HepG2 (cell line): ENCODE results near the gene PRAMEF2. TPM values are rescaled to one million over a fixed set of nuclear protein-coding genes. Genes with fewer than 3 reads are reported as not detected.
"Not testable (repeated sequence)": the region's sequence is repeated elsewhere in the genome, so short reads cannot be mapped to it uniquely, and the experiment has no call there.

ENCODE experiments used
- ATAC-seq: fragments of 200-7000 bp; cut with Tn5 transposase; 3 replicates; pipeline ENCODE4 v1.9.1; 2020; ENCODE audit warnings: mild to moderate bottlenecking, moderate library complexity
- Bru-seq: library from RNA; stranded (reverse); fragments of 400-500 nt; gene quantifications from one replicate; lab custom pipeline; 2021; lab: Mats Ljungman, UMichigan
- BruChase-seq, 2 experiments: library from RNA; stranded (reverse); fragments of 400-500 nt; gene quantifications; one replicate each; lab custom pipeline; 2021; lab: Mats Ljungman, UMichigan
- BruUV-seq: library from RNA; stranded (reverse); fragments of 400-500 nt; replicated peaks from 2 replicates; lab custom pipeline; 2021; lab: Mats Ljungman, UMichigan
- CTCF ChIA-PET: fragments of 300-600 bp; formaldehyde crosslinking; extraction: SDS; loops from one replicate; lab custom pipeline; 2021; ENCODE audit warnings: low total read pairs, inconsistent platforms, low intra/inter-chr PET ratio; lab: Yijun Ruan, JAX
- POLR2A ChIA-PET: fragments of 350-600 bp; sonication (Branson Sonifier 250); formaldehyde crosslinking; loops from one replicate; lab custom pipeline; 2020; ENCODE audit warnings: antibody characterized with exemption, inconsistent platforms; lab: Yijun Ruan, JAX
- DNase-seq: peaks from one replicate; pipeline ENCODE4 v3.0.0-alpha.2; 2015; ENCODE audit warnings: low spot score
- FAIRE-seq: peaks from 3 replicates; lab custom pipeline; 2011; peaks lifted over from hg19 to GRCh38; lab: Jason Lieb, UNC
- H2AFZ ChIP-seq: one replicate; pipeline ENCODE4 v1.6.1; 2011; ENCODE audit warnings: low read length, inconsistent platforms
- H3K27ac ChIP-seq: fragments of 300-600 bp; 3 replicates; pipeline ENCODE4 v1.8.0; 2011; ENCODE audit warnings: mixed run types, mild to moderate bottlenecking, mixed read lengths, low read length, inconsistent platforms; ENCODE audit not compliant: insufficient read depth; ENCODE audit errors: extremely low read length
- H3K27me3 ChIP-seq, 2 experiments: fragments of 200-600 bp in 1 of 2; 2 replicates in 1 of 2; 3 replicates in 1 of 2; pipeline versions ENCODE4 v1.6.0 to v1.8.0; 2011; ENCODE audit warnings: low read length in 2 of 2, mild to moderate bottlenecking in 2 of 2, moderate library complexity in 2 of 2, inconsistent platforms in 1 of 2; ENCODE audit not compliant: insufficient read depth in 2 of 2, control insufficient read depth in 1 of 2
- H3K36me3 ChIP-seq, 2 experiments: fragments of 200-600 bp in 1 of 2; replicated peaks in 1 of 2; 2 replicates in 1 of 2; 3 replicates in 1 of 2; pipeline versions ENCODE4 v1.5.1 to v1.8.0; 2011; ENCODE audit warnings: low read length in 2 of 2, inconsistent platforms in 1 of 2; ENCODE audit not compliant: insufficient read depth in 2 of 2, control insufficient read depth in 1 of 2
- H3K4me1 ChIP-seq: 2 replicates; pipeline ENCODE4 v1.5.1; 2012; ENCODE audit warnings: low read length, inconsistent platforms; ENCODE audit not compliant: insufficient read depth
- H3K4me2 ChIP-seq: 2 replicates; pipeline ENCODE4 v1.6.0; 2011; ENCODE audit warnings: low read depth, low read length, inconsistent platforms
- H3K4me3 ChIP-seq, 3 experiments: fragments of 200-600 bp in 1 of 3; sonication (generic), shearing (Covaris generic) in 1 of 3; replicated peaks in 1 of 3; 2 replicates each; pipeline ENCODE4 v1.5.1; 2011 to 2016; ENCODE audit warnings: low read length in 3 of 3, inconsistent platforms in 2 of 3, low read depth in 2 of 3, mild to moderate bottlenecking in 2 of 3, control low read depth in 1 of 3, mixed read lengths in 1 of 3; ENCODE audit not compliant: insufficient read depth in 1 of 3
- H3K79me2 ChIP-seq: one replicate; pipeline ENCODE4 v1.6.1; 2011; ENCODE audit warnings: low read length, inconsistent platforms; ENCODE audit not compliant: insufficient read depth
- H3K9ac ChIP-seq: 2 replicates; pipeline ENCODE4 v1.6.0; 2011; ENCODE audit warnings: mild to moderate bottlenecking, low read depth, low read length, inconsistent platforms; ENCODE audit not compliant: insufficient read depth
- H3K9me3 ChIP-seq: 2 replicates; pipeline ENCODE4 v1.5.1; 2012; ENCODE audit warnings: mild to moderate bottlenecking, low read length
- H4K20me1 ChIP-seq: 2 replicates; pipeline ENCODE4 v1.6.0; 2011; ENCODE audit warnings: inconsistent platforms, mild to moderate bottlenecking, low read length, moderate library complexity; ENCODE audit not compliant: insufficient read depth
- HMG20A ChIP-seq: IDR thresholded peaks from 2 replicates; pipeline ENCODE4 v1.6.1; 2016; ENCODE audit warnings: borderline replicate concordance
- ZC3H13 ChIP-seq: sonication (generic); formaldehyde crosslinking; IDR thresholded peaks from 2 replicates; pipeline ENCODE4 v1.8.1; 2023; ENCODE audit warnings: mild to moderate bottlenecking, missing genetic modification reagents, moderate library complexity
- ZNF160 ChIP-seq: sonication (generic); formaldehyde crosslinking; IDR thresholded peaks from 2 replicates; pipeline ENCODE4 v1.8.0; 2022; ENCODE audit warnings: mild to moderate bottlenecking, inconsistent platforms, missing genetic modification reagents
- WGBS: methylation state at CpG from one replicate; pipeline ENCODE4 v1.1.6; 2017; ENCODE audit warnings: low lambda C conversion rate; 5-methylcytosine and 5-hydroxymethylcytosine counted together
- in situ Hi-C: cut with HindIII; loops from 2 replicates; pipeline ENCODE4 v1.10.0; 2017; ENCODE audit warnings: low pct_unique_long_range_greater_than_20kb; ENCODE audit not compliant: extremely low pct_ligation_motif_present
- intact Hi-C: fragments of 100-400 bp; cut with micrococcal nuclease; formaldehyde crosslinking; loops from one replicate; pipeline ENCODE4 v1.10.0; 2022; ENCODE audit not compliant: unreplicated experiment
- long read RNA-seq, 2 experiments: library from RNA in 1 of 2; library from polyadenylated mRNA in 1 of 2; stranded (forward) in 1 of 2; unstranded in 1 of 2; transcript quantifications; one replicate each; pipeline ENCODE4 v2.0.0, GENCODE V29; 2019 to 2022
- polyA minus RNA-seq, 3 experiments: library from RNA; depleted of rRNA, polyadenylated mRNA; stranded (reverse); fragments of >200 nt; gene quantifications; 2 replicates each; pipeline ENCODE4 v1.2.3, GENCODE V29; 2011; ENCODE audit warnings: low replicate concordance in 1 of 3
- polyA plus RNA-seq, 8 experiments: library from polyadenylated mRNA; depleted of rRNA in 3 of 8; stranded (reverse) in 7 of 8; unstranded in 1 of 8; fragments of >200 nt; fragmentation: Illumina TruSeq in 4 of 8; extraction: Trizol in 4 of 8; gene quantifications; 2 replicates each; pipeline versions ENCODE4 v1.2.1 to v1.2.3, GENCODE V29; 2011 to 2016; ENCODE audit warnings: low read depth in 4 of 8, missing spikeins in 1 of 8, mixed read lengths in 1 of 8; ENCODE audit not compliant: insufficient read depth in 1 of 8
- total RNA-seq, 5 experiments: library from RNA; depleted of rRNA; stranded (reverse); fragments of >200 nt; fragmentation: Illumina TruSeq; extraction: Trizol; gene quantifications; 2 replicates each; pipeline ENCODE4 v1.2.3, GENCODE V29; 2016; ENCODE audit warnings: low read depth in 1 of 5

Gene PRAMEF2, protein sequence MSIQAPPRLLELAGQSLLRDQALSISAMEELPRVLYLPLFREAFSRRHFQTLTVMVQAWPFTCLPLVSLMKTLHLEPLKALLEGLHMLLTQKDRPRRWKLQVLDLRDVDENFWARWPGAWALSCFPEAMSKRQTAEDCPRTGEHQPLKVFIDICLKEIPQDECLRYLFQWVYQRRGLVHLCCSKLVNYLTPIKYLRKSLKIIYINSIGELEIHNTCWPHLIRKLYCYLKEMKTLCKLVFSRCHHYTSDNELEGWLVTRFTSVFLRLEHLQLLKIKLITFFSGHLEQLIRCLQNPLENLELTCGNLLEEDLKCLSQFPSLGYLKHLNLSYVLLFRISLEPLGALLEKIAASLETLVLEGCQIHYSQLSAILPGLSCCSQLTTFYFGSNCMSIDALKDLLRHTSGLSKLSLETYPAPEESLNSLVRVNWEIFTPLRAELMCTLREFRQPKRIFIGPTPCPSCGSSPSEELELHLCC
- total RNA-seq (2016; rRNA removed; fragmentation: Illumina TruSeq; extraction: Trizol) (not detected in 2 replicates), polyA plus RNA-seq (2011; rRNA removed) (not detected in 2 replicates), polyA minus RNA-seq (2011; rRNA and poly(A)+ RNA removed; ENCODE audit: low replicate concordance) (not detected in 2 replicates), Bru-seq, nascent RNA (not detected), BruChase-seq, experiment 1, labeled RNA remaining after a 6-hour chase (not detected), BruChase-seq, experiment 2, labeled RNA remaining after a 2-hour chase (not detected)
- not detected in 2 replicates for total RNA-seq (2016; cell fraction: cytosol; rRNA removed; fragmentation: Illumina TruSeq; extraction: Trizol; ENCODE audit: low read depth)
- total RNA-seq (2016; cell fraction: insoluble cytoplasmic fraction; rRNA removed; fragmentation: Illumina TruSeq; extraction: Trizol): not detected in 2 replicates
- total RNA-seq (2016; cell fraction: membrane; rRNA removed; fragmentation: Illumina TruSeq; extraction: Trizol): not detected in 2 replicates
- not detected in 2 replicates for total RNA-seq (2016; cell fraction: nucleus; rRNA removed; fragmentation: Illumina TruSeq; extraction: Trizol)
- not detected in 2 replicates for polyA plus RNA-seq (2011; cell fraction: cytosol; rRNA removed)
- not detected in 2 replicates for polyA plus RNA-seq (2011; cell fraction: nucleus; rRNA removed)
- polyA plus RNA-seq (2012): not detected in 2 replicates
- polyA plus RNA-seq (2016; cell fraction: cytosol; fragmentation: Illumina TruSeq; extraction: Trizol; ENCODE audit: low read depth): not detected in 2 replicates
- polyA plus RNA-seq (2016; cell fraction: insoluble cytoplasmic fraction; fragmentation: Illumina TruSeq; extraction: Trizol; ENCODE audit: low read depth): not detected in 2 replicates
- polyA plus RNA-seq (2016; cell fraction: membrane; fragmentation: Illumina TruSeq; extraction: Trizol; ENCODE audit: low read depth): not detected in 2 replicates
- polyA plus RNA-seq (2016; cell fraction: nucleus; fragmentation: Illumina TruSeq; extraction: Trizol; ENCODE audit: insufficient read depth, low read depth): not detected in 2 replicates
- not detected in 2 replicates for polyA minus RNA-seq (2011; cell fraction: cytosol; rRNA and poly(A)+ RNA removed)
- polyA minus RNA-seq (2011; cell fraction: nucleus; rRNA and poly(A)+ RNA removed): not detected in 2 replicates
- long read RNA-seq, experiment 1, partial matches to known transcripts: 0 of 1 reads
- long read RNA-seq, experiment 1, other reads (novel, unspliced or antisense): 1 of 1 reads
- long read RNA-seq, experiment 2: 0 reads

DNA sequence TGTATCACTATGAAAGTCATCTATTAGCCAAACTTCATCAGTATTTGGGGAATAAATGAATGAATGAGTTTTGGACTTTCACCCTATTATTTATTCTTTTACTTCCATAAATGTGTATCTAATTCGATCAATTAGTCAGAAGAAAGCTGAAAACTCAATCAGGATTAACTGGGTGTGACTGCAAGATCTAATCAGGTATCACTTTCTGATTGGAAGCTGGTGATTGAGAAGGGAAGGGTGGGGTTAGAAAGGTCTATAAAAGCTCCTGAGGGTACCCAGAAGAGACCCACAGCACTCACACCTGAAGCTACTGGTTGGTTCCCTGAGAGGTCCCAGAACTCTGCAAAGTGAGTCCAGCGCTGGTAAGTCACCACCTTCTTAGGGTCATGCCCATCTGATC lies at the start of gene PRAMEF2:
Gene PRAMEF2 (plus strand): TSS at position 301 of the 400 bp plus-strand sequence. CDS start 1,924 bp downstream, outside the sequence.
- FAIRE-seq, H3K27me3 ChIP-seq, H3K4me3 ChIP-seq, H3K36me3 ChIP-seq, DNase-seq, H3K27ac ChIP-seq, BruUV-seq, POLR2A ChIA-PET, H3K9me3 ChIP-seq, H3K4me1 ChIP-seq, H3K4me2 ChIP-seq, H3K79me2 ChIP-seq, intact Hi-C loops, H2AFZ ChIP-seq, CTCF ChIA-PET, H3K9ac ChIP-seq, in situ Hi-C loops, H4K20me1 ChIP-seq, ATAC-seq: not testable (repeated sequence)
- WGBS: 20% methylated on average over 2 of the region's 2 CpGs

DNA sequence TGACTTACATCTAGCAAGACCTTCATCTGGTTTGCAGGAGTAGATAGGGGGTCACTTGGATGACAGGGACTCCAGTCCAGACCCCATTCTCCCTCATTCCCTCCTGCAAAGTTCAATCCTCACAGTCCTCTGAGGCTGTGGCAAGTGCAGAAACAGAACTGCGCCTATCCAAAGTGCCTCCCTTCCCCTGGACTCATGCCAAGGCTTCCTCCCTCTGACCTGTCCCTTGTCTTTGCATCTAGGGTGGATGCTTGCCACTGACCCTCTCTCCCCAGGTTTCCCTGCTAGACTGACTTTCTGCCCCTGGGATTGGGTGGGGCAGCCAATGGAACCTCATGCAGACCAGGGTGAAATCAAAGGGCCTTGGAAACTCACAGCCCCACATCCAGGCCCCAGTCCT lies 47.0 kb upstream of the PRAMEF2 start:
- no peak overlapping the region for H3K9ac ChIP-seq
- TF ChIP-seq ZNF160 (CRISPR knock-in tag): no peak
- no peak for TF ChIP-seq HMG20A (CRISPR knock-in tag)
- no peak for TF ChIP-seq ZC3H13
- TF ChIP-seq, all 625 proteins: peak for 0
- in situ Hi-C loops: no loop called here
- peaks cover 1 to 3% of the 10 kb centered on the region in 2 experiments; a peak in 2 of 5 replicates for H3K27me3 ChIP-seq
- no peak overlapping the region for H2AFZ ChIP-seq
- CTCF ChIA-PET: no interaction called here
- no peaks in the 10 kb centered on the region for H3K36me3 ChIP-seq
- H3K79me2 ChIP-seq: no peaks in the 10 kb centered on the region
- no peak for FAIRE-seq
- H3K4me1 ChIP-seq: no peaks in the 10 kb centered on the region
- WGBS: 0% methylated on average over 1 of the region's 1 CpG
- intact Hi-C loops: no loop called here
- no peak overlapping the region for H3K4me2 ChIP-seq
- no peaks in the 10 kb centered on the region for H3K9me3 ChIP-seq
- H3K4me3 ChIP-seq: no peak overlapping the region
- H3K27ac ChIP-seq: no peak overlapping the region
- no TSS peak for BruUV-seq
- H4K20me1 ChIP-seq: no peaks in the 10 kb centered on the region
- no peak for ATAC-seq
- no peak for DNase-seq
- POLR2A ChIA-PET: no interaction called here
